IPS-11a (cell line): ENCODE measurements around the gene ARL6.
"Not testable (repeated sequence)": the region's sequence is repeated elsewhere in the genome, so short reads cannot be mapped to it uniquely, and the experiment has no call there.

Experiments used
- H3K4me3 ChIP-seq: one replicate; pipeline ENCODE4 v1.5.1; 2013; ENCODE audit warnings: low read depth, low read length, control low read depth

The ARL6 gene

DNA sequence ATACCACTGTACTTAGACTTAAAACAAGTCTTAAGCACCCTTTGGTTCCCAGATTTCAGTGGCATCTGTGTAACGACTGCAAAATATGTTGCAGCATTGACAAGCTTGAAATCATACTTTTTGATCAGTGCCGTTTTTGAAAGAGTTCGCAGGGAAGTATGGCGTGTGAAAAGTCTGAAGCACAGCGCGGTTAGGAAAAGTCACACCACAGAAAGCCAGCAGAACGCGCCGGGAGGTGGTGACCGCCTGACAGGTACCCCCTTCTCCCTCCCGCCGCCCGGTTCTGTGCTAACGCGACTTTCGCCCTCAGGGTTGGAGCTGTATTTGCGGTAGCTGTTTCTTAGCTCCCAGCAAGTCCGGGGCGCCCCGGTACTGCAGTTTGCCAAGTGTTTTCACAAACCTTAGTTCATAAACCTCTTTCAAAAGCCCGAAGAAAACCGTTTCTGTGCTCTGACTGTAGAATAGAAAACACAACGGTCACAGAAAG lies 56.8 kb downstream of the ARL6 start:
- peak overlapping the region; percentile 73 for H3K4me3 ChIP-seq

DNA sequence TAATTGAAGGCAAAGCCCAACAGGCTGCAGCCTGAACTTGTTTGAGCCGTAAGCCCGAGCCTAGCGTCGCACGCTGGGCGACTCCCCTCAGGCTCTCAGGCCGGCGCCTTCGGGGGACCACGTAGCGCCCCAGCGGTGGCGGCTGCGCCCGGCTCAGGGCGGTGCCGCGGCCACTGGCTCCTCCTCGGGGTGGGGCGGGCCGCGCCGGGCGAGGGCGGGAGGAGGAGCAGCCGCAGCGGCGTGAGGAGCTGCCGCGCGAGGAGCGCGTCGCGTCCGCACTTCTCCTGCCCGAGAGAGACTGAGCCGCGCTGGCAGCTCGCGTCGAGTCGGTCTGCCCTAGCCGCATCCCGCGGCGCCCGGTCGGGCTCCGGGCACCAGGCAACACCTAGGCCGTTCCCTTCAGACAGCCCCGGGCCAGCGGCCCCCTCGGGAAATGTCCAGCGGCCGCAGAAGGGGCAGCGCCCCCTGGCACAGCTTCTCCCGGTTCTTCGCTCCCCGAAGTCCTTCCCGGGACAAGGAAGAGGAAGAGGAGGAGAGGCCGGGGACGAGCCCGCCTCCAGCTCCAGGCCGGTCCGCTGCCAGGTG lies 57.3 kb downstream of the ARL6 start, which contains the start of gene CRYBG3:
Gene CRYBG3, plus strand, starts transcription at position 238 of the 585 bp plus-strand sequence. Its CDS starts 196 bp downstream, at position 434.
- peak within 1 kb of the TSS; percentile 73 for H3K4me3 ChIP-seq

DNA sequence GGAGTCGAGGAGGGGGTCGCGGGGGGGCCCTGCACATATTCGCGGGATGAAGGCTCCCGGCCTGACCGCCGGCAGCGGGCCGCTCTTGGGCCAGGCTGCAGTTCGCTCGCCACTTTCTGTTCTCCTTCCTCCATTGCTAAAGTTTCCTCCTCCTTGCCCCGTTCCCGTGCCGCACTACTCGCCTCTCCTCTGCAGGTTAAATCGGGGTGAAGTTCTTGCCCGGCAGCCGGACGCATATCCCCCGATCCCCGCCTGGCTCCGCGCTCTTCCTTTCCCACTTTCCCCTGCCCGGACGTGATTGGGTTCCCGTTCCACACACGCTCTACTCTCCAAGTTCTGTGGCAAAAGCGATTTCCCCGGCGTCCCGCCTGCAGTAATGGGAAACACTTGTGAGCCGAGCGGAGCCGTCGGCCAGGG lies 57.8 kb downstream of the ARL6 start:
- peak overlapping the region; percentile 73 for H3K4me3 ChIP-seq

DNA sequence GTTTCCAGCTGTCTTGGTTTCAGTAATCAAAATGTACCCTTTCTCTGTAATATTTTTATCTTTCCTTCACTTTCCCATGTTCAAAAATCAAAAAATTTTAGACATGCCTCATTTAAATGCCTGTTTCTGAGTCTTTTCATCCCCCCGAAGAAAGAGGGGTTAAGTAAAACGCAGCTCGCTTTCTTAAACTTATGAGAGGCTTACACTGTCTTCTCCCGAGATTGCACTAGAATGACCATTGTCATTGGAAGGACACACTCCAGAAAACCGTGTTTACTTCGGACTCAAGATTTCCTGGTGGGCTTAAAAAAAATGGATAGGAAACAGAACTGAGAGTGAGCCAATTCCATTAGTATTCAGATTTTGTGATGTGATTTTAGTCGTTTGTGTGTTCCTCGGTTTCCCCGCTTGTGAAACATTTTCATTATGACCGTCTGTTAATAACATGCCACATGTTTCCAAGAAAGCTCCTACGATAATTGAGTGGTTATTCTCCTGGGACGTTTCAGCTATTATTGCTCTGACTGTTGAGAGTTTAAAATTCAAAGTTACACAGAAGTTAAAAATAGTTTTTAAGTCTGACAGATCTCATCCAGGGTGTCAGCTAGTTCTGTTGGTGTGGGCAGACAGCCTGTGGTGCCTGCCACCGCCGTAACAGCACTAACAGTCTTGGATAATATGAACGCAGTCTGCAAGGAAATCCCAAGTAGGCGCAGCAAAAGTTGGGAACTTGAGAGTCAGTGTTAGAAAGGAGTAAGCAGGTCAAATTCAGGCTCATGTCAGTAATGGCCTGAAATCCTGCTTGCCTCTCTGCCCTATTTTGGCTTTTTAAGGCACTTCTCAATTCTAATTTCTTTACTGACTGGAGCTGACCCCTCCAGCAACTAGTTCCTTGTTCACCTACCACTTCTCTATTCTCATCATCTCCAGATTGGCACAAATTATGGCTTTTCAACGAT lies 58.8 kb downstream of the ARL6 start:
- H3K4me3 ChIP-seq = peak overlapping the region; percentile 73

DNA sequence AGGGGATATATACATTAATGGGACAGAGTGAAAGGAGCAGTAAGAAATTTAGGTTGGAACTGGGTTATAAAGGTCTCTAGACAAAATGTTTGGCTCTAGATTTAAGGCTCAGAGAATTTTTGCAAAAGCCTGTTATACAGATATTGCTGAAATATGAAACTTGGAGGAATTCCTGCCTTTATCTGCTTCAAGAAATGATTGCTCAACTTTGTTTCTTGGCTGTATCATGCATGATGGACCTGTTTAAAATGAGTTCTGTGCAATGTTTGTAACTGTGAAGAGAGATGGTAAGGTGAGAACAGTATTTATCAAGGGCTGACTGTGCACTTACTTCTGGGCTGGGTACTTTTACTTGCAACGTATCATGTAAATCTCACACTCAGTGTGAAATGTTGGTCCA lies 60.5 kb downstream of the ARL6 start:
- no peak overlapping the region for H3K4me3 ChIP-seq

DNA sequence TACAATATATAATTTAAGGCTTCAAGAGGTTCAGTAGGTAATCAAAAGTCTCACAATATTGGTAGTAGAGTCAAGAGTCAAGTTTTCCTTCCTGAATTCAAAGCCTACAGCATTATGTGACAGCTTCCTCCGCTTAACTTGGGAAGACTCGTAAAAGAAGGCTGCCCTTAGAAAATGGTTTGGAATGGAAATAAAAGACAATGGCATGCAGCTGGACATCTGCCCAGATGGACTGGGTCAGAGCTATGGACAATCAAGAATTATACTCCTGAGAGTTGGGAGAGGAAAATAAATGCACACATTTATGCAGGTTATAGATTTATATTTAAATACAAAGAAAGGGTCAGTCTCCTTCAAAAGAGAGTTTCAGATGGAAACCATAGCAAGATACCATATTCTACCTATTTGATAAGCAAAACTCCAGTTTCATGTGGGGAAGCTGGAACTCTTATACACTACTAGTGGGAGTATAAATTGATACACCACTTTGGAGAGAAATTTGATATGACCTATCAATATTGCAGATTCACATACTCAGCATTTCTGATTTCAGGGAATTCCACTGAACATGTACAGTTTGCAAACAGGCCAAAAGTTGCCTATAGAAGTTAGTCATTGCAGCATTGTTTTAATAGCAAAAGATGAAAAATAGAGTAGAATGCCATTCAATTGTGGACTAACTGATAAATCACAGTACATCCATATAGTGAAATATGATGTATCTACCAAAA lies 63.3 kb downstream of the ARL6 start:
- H3K4me3 ChIP-seq = no peak overlapping the region

- no peak overlapping the region for H3K4me3 ChIP-seq
Observed at GRCh38 chr3:97829198-97829597, 64.6 kb downstream of the ARL6 start.

GRCh38 chr3:97830638-97831037 lies 66.1 kb downstream of the ARL6 start:
- no peak overlapping the region for H3K4me3 ChIP-seq

DNA sequence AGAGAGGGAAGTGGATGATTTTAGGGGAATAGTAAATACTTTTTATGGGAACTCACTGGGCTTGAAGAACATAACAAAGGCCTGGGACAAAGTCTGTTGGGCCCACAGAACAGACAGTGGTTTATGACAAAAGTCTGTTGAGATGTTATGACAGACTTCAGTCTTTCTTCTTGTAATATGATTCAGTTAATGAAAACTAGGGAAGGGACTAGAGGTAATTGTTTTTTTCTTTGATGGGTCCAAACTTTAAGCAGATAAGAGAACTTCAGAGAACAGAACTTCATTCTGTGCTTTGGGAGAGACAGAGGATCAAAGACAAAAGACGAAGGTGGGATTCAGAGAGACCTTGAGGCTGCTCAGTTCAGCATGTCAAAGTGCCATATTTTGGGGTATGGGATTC lies 66.6 kb downstream of the ARL6 start:
- no peak overlapping the region for H3K4me3 ChIP-seq

DNA sequence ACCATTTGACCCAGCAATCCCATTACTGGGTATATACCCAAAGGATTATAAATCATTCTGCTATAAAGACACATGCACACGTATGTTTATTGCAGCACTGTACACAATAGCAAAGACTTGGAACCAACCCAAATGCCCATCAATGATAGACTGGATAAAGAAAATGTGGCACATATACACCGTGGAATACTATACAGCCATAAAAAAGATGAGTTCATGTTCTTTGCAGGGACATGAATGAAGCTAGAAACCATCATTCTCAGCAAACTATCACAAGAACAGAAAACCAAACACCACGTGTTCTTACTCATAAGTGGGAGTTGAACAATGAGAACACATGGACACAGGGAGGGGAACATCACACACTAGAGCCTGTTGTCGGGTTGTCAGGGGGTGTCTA lies 68.6 kb downstream of the ARL6 start:
- not testable (repeated sequence) for H3K4me3 ChIP-seq

GRCh38 chr3:97835761-97836160 lies 71.2 kb downstream of the ARL6 start:
- no peak overlapping the region for H3K4me3 ChIP-seq

DNA sequence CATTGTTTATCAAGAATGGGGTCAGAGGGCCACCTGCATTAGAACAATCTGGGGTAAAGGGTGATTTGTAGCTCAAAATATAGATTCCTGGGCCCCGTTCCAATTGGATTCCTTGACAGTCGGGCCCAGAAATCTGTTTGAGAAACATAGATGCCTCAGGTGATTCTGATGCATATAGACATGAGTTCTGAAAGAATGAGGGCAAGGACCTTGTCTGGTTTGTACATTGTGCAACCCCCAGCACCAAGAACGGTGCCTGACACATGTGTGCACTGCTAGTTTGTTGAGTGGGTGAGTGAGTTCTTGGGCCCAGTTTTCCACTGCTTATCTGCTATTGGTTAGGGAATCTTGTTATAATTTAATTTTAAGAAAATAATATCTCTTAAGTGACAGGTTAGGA lies 73.8 kb downstream of the ARL6 start:
- no peak overlapping the region for H3K4me3 ChIP-seq

GRCh38 chr3:97839944-97840343 lies 75.4 kb downstream of the ARL6 start:
- no peak overlapping the region for H3K4me3 ChIP-seq

GRCh38 chr3:97841304-97841703 lies 76.7 kb downstream of the ARL6 start:
- no peak overlapping the region for H3K4me3 ChIP-seq

DNA sequence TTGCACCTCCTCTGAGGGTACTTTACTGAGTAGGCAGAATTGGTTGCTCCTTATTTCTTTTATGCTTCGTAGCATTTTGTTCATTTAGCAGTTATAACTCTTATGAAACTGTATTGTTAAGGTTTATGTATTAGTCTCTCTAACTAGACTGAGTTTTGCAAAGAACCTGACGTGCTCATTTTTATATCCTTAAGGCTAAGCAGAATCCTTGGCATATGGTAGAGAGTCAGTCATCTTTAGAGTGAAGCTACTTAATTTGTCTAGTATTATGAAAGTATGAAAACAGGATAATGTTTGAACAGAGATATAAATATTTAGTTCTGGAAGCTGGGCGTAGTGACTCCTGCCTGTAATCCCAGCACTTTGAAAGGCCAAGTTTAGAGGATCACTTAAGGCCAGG lies 77.4 kb downstream of the ARL6 start:
- H3K4me3 ChIP-seq = no peak overlapping the region

- no peak overlapping the region for H3K4me3 ChIP-seq
Observed at GRCh38 chr3:97848779-97849178, 84.2 kb downstream of the ARL6 start.
